ENCODE results near the gene SETBP1.

SETBP1 gene

DNA sequence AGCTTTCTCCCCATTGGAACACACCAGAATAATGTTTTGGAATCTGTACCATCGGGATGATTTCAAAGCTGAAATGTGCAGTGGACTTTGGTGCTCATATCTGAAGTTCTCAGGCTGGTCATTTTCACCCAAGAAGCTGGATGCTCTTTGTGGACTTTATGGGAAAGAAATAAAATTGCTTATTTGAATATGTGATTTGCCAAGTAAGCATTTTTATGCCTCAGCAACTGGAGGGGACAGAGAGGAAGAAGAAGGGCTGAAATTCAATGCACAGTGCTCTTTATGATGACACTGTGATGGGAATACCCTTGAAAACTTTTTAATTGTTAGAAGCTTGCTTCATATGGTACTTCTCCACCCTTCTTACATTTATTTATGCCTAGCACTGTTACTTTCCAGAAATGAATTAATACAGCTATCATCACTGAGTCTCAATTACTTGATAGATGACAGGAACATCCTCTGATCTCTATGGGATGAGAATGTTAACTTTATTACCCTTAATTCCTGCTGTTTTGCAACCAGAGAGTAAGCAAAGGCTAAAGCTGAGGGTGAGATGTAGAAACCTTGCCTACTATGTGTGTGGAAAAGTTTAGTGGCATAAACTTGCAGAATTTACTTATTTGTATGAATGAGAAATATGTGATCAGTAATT is 23.6 kb downstream of the SETBP1 start:
- no peak for DNase-seq (ENCODE audit: insufficient read length, low spot score)
- TF ChIP-seq, protein P1, sequence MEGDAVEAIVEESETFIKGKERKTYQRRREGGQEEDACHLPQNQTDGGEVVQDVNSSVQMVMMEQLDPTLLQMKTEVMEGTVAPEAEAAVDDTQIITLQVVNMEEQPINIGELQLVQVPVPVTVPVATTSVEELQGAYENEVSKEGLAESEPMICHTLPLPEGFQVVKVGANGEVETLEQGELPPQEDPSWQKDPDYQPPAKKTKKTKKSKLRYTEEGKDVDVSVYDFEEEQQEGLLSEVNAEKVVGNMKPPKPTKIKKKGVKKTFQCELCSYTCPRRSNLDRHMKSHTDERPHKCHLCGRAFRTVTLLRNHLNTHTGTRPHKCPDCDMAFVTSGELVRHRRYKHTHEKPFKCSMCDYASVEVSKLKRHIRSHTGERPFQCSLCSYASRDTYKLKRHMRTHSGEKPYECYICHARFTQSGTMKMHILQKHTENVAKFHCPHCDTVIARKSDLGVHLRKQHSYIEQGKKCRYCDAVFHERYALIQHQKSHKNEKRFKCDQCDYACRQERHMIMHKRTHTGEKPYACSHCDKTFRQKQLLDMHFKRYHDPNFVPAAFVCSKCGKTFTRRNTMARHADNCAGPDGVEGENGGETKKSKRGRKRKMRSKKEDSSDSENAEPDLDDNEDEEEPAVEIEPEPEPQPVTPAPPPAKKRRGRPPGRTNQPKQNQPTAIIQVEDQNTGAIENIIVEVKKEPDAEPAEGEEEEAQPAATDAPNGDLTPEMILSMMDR (IDR thresholded peaks at IDR 0.05; ENCODE audit: insufficient read depth, missing control alignments): no peak
- FAIRE-seq: no peak

DNA sequence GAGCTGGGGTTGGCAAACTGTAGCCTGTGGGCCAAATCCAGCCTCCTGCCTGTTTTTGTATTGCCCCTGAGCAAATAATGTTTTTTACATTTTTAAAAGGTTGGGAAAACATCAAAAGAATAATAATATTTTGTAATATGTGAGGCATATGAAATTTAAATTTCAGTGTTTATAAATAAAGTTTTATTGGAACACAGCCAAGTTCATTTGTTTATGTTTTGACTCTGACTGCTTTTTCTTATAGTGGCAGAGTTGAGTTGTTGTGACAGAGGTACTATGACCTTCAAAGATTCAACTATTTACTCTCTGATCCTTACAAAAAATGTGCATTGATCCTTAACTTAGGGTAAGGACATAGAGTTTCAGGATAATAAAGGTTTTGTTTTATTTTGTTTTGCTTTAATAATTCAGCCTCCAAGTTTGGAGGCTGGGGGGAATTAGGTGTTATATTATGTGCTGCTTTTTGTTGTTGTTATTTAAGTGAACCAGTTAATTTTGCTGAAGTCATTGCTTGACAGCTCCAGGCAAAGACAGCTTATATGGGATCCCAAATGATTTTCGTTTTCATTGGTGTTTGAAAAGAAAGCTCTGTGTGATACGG is 24.5 kb downstream of the SETBP1 start:
- FAIRE-seq (no peak), DNase-seq (ENCODE audit: insufficient read length, low spot score) (no peak)
- TF ChIP-seq, protein P1 (IDR thresholded peaks at IDR 0.05; ENCODE audit: insufficient read depth, missing control alignments): no peak

DNA sequence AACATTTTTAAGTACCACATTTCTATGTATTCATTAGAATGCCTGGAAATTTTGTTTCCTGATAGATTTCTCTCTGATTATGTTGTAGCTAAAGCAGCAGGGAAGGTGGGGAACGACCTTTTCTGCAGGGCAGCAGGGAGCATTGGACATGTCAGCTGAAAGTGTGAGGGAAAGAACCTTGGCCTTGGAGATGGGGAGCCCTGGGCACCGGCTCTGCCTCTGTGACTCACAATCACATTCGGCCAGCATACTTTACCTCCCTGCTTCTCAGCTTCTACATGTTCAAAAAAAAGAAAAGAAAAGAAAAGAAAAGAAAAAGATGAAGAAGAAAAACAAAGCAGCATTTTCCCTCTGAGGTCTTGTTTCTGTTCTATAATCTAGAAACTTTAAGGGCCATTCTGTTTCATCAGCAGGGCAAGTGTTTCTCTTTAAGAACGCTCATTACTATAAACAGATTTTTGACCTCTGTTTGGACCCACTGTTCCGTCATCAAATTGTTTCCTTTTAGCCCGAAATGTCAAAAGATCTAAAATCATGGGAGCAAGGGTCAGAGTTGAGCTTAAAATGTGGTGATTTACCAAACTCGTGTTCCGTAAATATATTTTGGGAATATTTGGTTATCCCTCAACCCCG is 27.9 kb downstream of the SETBP1 start:
- FAIRE-seq (no peak), DNase-seq (ENCODE audit: insufficient read length, low spot score) (no peak)
- TF ChIP-seq, protein P1 (IDR thresholded peaks at IDR 0.05; ENCODE audit: insufficient read depth, missing control alignments): no peak

- FAIRE-seq (no peak), DNase-seq (ENCODE audit: insufficient read length, low spot score) (no peak)
Measured at GRCh38 chr18:44709307-44710126, 28.8 kb downstream of the SETBP1 start.

GRCh38 chr18:44710931-44711330 is 30.2 kb downstream of the SETBP1 start:
- TF ChIP-seq, protein P1 (IDR thresholded peaks at IDR 0.05; ENCODE audit: insufficient read depth, missing control alignments): no peak
- FAIRE-seq (no peak), DNase-seq (ENCODE audit: insufficient read length, low spot score) (no peak)

More at GRCh38 chr18:44709307-44710126, 28.8 kb downstream of the SETBP1 start:
- TF ChIP-seq, protein P1 (IDR thresholded peaks at IDR 0.05; ENCODE audit: insufficient read depth, missing control alignments): no peak

DNA sequence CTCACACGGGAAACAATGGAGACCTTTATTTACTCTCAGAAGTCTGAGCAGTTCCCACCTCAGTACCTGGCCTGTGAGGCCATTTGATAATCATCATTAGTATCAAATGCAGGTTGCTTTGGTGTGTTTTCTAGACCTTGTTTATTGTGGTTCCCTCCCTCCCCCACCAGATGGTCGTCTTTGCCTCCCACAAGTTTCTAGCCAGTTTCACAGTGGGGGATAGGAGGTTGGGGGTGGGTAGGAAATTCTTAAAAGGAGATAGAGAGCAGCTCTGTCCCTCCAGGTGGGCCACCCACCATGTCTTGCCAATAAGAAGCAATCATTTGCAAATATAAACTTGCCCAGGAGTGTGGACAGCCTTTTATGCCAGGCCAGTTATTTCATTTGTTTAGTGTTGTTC is 31.3 kb downstream of the SETBP1 start:
- FAIRE-seq: no peak
- no peak for DNase-seq (ENCODE audit: insufficient read length, low spot score)
- TF ChIP-seq, protein P1 (IDR thresholded peaks at IDR 0.05; ENCODE audit: insufficient read depth, missing control alignments): no peak
